ENCODE measurements around the gene FEN1.

The FEN1 gene

GRCh38 chr11:61757213-61757862 is 35.4 kb upstream of the FEN1 start:
- no peak for DNase-seq

- DNase-seq, result no peak
Observed at GRCh38 chr11:61760946-61761345, 31.8 kb upstream of the FEN1 start.

GRCh38 chr11:61761440-61762222 is 31.1 kb upstream of the FEN1 start:
- DNase-seq, result no peak

- DNase-seq, result no peak
Observed at GRCh38 chr11:61762223-61762615, 30.5 kb upstream of the FEN1 start.

DNA sequence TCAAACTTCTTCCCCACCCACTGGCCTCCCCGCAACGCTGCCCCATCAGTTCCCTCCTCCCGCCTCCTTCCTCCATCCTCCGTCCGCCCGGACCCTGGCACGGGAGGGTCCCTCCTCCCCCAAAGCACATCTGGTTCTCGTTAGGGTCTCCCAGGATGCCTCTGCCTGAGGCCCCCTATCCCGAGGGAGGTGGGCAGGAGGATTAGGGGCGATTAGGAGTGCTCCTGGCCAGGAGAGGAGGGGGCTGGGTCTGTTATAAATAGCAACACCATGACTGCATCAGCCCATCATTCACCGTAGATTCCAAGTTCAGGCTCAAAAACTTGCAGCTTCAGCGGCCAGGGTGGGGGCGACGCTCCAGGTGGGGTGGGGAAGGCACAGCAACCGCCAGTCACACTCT is 29.9 kb upstream of the FEN1 start:
- no peak for DNase-seq

GRCh38 chr11:61763930-61764605 is 28.6 kb upstream of the FEN1 start:
- DNase-seq, result no peak

DNA sequence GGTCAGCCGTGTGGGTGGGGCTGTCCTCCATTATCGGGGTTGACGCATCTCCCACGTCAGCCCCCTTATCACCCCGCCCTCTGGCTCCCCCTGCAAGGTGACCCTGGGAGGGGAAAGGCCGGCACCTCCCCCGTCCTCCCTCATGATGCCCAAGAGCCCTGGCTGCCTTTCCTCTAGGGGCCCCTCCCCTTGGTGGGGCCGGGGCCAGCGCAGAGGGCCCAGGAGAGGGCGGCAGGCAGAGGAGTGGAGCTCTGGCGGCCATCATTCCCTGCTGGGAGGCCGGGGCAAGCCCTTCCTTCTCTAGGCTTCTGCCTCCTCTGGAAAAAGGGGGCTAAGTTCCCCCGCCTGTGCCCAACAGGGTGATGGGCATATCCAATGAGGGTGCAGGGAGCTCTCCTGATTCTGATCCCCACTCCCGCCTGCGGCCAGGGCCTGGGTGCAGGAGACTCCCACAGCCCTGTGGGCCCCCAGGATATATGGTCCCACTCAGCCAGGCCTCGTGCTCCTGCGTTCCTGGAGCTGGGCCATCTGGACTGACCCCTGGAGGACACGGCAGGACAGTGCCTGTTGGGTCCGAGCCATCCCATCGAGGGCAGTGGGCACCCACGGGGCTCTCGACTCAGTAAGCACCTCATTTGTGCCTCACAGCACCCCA is 28.0 kb upstream of the FEN1 start:
- DNase-seq, result no peak

- DNase-seq, result no peak
Observed at GRCh38 chr11:61765550-61766253, 27.0 kb upstream of the FEN1 start.

GRCh38 chr11:61766353-61766841 is 26.3 kb upstream of the FEN1 start:
- DNase-seq, result no peak

- no peak for DNase-seq
Observed at GRCh38 chr11:61768376-61769076, 24.2 kb upstream of the FEN1 start.

DNA sequence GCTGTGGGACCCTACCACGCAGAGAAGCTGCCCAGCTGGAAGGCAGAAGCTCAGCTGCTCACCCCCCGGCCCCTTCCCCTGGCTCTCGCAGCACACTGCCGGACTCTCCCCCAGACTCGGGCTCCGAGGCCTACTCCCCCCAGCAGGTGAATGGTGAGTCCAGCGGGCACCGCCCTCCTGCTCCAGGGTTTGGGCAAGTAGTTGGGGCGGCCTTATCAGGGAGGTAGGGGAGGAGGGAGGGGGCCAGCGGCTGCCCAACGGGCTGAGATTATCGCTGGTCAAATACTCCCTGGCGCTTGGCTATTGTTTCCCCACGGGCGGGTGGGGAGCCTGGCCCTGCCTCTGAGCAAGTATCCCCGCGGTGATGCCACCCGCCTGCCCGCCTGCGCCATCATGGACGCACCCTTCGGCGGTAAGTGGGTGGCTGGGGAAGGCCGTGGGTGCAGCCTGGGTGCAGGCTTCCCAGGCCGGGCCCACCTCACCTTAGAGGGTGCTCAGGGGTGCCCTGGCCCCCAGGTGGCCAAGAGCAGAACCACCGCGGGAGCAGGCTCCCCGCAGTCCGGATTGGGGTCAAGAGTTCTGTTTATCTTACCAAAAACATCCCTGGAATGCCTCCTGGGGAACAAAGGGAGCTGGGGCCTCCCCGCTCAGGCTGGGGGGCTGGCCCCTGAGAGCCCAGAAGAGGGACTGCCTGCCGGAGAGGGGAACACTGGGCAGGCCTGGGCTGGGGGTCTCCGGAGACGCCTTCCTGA is 23.4 kb upstream of the FEN1 start:
- no peak for DNase-seq

DNA sequence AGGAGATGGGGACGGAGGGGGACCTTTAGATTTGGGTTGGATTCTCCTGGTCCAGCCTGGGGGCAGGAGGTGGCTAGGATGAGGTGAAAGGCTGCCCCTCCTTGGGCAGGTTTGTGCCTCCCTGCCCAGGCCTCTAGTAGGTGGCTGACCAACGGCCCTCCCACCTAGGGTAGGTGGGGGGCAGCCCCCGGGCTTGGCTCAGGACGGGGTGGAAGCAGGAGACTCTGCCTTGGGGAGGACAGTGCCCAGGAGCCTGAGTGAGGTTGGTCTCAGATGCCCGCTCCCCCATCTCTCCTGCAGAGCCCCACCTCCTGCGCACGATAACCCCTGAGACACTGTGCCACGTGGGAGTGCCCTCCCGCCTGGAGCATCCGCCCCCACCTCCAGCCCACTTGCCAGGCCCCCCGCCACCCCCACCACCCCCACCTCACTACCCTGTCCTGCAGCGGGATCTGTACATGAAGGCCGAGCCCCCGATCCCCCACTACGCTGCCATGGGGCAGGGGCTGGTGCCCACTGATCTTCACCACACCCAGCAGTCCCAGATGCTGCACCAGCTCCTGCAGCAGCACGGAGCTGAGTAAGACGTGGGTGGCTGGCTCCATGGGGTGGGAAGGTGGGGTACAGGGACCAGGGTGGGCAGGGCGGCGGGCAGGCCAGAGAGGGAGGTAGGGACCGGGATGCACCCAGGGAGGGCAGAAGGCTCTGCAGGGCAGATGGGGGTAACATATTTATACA is 22.6 kb upstream of the FEN1 start:
- DNase-seq, result no peak

DNA sequence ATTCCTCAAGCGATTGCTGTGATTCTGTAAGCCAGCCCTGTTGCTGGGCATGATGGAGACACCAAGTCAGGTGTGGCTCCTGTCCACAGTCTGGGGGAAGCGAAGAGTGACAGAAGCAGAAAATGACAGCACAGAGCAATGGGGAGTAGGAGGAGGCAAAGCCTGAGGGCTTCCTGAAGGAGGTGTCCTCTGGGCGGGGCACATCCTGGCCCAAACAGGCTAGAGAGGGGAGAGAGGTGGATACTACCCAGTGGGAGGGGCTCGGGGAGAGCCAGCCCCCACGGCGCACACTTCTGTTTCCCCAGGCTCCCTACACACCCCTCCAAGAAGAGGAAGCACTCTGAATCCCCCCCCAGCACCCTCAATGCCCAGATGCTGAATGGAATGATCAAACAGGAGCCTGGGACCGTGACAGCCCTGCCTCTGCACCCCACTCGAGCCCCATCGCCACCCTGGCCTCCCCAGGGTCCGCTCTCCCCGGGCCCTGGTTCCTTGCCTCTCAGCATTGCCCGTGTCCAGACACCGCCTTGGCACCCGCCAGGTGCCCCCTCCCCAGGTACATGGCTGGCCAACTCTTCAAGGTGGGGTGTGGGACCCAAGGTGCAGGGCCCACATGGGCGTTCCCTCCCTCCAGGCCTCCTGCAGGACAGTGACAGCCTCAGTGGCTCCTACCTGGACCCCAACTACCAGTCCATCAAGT is 21.4 kb upstream of the FEN1 start:
- no peak for DNase-seq

DNA sequence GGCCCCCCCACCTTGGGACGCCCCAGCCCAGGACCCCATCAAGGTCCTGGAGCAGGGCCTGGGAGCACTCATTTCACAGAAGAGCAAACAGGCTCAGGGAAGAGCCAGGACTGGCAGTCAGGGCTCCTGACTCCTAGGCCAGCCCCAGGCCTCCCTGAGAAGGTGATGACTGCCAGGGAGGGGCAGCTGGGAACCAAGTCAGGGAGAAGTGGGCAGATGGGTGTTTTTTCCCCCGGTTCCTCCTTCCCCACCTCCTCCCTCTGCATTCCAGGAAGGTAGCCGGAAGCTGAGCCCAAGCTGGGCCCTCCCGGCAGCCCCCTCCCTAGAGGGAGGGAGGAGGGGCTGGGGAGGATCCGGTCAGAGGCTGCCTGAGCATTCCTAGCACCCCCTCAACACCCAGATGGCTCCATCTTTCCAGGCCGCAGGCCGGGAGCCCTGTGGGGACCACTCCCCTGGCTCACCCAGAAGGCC is 20.7 kb upstream of the FEN1 start:
- DNase-seq, result no peak

- no peak for DNase-seq
Observed at GRCh38 chr11:61773356-61773755, 19.4 kb upstream of the FEN1 start.

DNA sequence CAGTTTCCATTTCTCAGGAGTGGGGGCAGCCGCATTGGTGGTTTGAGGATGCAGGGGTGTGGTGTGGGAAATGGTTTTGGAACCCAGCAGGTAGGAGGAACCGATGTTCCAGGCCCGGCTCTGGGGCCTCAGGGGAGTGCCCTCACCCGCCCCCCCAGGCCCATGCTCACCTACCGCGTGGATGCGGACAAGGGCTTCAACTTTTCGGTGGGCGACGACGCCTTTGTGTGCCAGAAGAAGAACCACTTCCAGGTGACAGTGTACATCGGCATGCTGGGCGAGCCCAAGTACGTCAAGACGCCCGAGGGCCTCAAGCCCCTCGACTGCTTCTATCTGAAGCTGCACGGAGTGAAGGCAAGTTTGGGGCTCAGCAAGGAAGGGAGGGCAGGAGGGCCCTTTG is 18.9 kb upstream of the FEN1 start:
- no peak for DNase-seq

DNA sequence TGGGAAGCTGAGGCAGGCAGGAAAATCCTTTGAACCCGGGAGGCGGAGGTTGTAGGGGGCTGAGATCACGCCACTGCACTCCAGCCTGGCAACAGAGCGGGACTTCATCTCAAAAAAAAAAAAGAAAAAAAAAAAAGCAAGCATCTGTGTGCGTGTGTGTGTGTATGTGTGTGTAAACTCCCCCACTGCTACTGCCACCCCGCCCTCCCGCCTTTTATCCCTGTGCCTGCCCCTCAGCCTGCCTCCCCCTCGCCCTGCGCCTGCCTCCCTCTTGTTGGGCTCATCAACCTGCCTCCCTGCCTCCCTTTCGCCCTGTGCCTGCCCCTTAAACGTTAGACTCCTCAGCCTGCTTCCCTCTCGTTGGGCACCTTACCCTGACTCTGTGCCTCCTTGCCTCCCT is 18.3 kb upstream of the FEN1 start:
- no peak for DNase-seq

- no peak for DNase-seq
Observed at GRCh38 chr11:61775106-61775505, 17.6 kb upstream of the FEN1 start.

GRCh38 chr11:61775606-61776554 is 16.8 kb upstream of the FEN1 start:
- DNase-seq, result no peak
